Activated T-cell treated with anti-CD3 and anti-CD28 coated beads, Interleukin-2, amount 50 U/mL, for 4 hours (primary cell): ENCODE measurements around the gene FBXO2. TPM values are rescaled to one million over a fixed set of nuclear protein-coding genes. Genes with fewer than 3 reads are reported as not detected.
A peak's percentile ranks its signal among the peaks of the same experiment; 100 is the strongest.

Source experiments
- ATAC-seq, 2 donors: fragments of 200-7000 bp; cut with Tn5 transposase; one replicate each; pipeline ENCODE4 v1.10.0; 2021
- DNase-seq: peaks from one replicate; pipeline ENCODE4 v3.0.0-alpha.2; 2020
- H3K27me3 Mint-ChIP-seq: one replicate; pipeline ENCODE4 v1.8.0; 2021; ENCODE audit warnings: low read depth, mixed read lengths
- H3K36me3 Mint-ChIP-seq: one replicate; pipeline ENCODE4 v1.8.0; 2022; ENCODE audit warnings: mixed read lengths; ENCODE audit not compliant: insufficient read depth
- H3K4me1 Mint-ChIP-seq: one replicate; pipeline ENCODE4 v1.8.0; 2021; ENCODE audit warnings: low read depth, mixed read lengths
- H3K4me3 Mint-ChIP-seq: one replicate; pipeline ENCODE4 v1.8.0; 2021; ENCODE audit warnings: mild to moderate bottlenecking, moderate library complexity, mixed read lengths
- H3K9me3 Mint-ChIP-seq: one replicate; pipeline ENCODE4 v1.8.0; 2021; ENCODE audit warnings: mixed read lengths
- total RNA-seq, 3 donors: library from RNA; stranded (reverse); gene quantifications; one replicate each; pipeline ENCODE4 v1.2.1, GENCODE V29; 2021

The FBXO2 gene
- total RNA-seq, 3 donors from 2014 or later, result 0.81 to 1.8 (median 1.7) TPM

- ATAC-seq, result peak; percentile 47 to 51
- DNase-seq, result no peak
- Mint-ChIP-seq H3K4me1 (peaks cover 25% of the 10 kb centered on the region), H3K4me3 (peak within 1 kb of the TSS; percentile 63), H3K27me3 (peaks cover 53% of the 10 kb centered on the region), H3K9me3 (no peaks in the 10 kb centered on the region), H3K36me3 (no peaks in the 10 kb centered on the region)
Observed at GRCh38 chr1:11691302-11691914, 37.2 kb upstream of the FBXO2 start, which contains the start of gene DRAXIN. Gene DRAXIN, plus strand, starts transcription at chr1:11691710. Its CDS starts 14,549 bp downstream, at chr1:11706259.

GRCh38 chr1:11690397-11691301, 36.4 kb upstream of the FBXO2 start:
- H3K27me3 Mint-ChIP-seq, result peaks cover 56% of the 10 kb centered on the region
- no peaks in the 10 kb centered on the region for H3K9me3 Mint-ChIP-seq
- peak overlapping the region; percentile 34 for H3K4me3 Mint-ChIP-seq
- no peaks in the 10 kb centered on the region for H3K36me3 Mint-ChIP-seq
- DNase-seq (no peak), ATAC-seq (no peak)
- H3K4me1 Mint-ChIP-seq, result peaks cover 25% of the 10 kb centered on the region

DNA sequence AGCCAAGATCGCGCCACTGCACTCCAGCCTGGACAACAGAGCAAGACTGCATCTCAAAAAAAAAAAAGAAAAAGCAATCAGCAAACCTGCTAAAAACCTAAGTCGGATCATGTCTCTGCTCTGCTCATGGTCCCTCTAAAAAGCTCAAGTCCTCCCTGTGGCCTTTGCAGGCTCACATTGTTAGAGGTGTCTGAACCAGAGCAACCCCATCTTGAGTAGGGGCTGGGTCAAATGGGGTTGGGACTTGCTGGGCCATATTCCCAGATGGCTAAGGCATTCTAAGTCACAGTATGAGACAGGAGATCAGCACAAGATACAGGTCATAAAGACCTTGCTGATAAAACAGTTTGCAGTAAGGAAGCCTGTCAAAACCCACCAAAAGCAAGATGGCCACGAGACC, 34.3 kb upstream of the FBXO2 start:
- DNase-seq, result no peak
- ATAC-seq, result no peak
- H3K27me3 Mint-ChIP-seq, result peaks cover 48% of the 10 kb centered on the region
- H3K9me3 Mint-ChIP-seq, result no peaks in the 10 kb centered on the region
- no peak overlapping the region for H3K4me3 Mint-ChIP-seq
- H3K36me3 Mint-ChIP-seq, result no peaks in the 10 kb centered on the region
- peaks cover 22% of the 10 kb centered on the region for H3K4me1 Mint-ChIP-seq

- Mint-ChIP-seq H3K36me3 (no peaks in the 10 kb centered on the region), H3K27me3 (peaks cover 31% of the 10 kb centered on the region), H3K9me3 (no peaks in the 10 kb centered on the region), H3K4me1 (peaks cover 8% of the 10 kb centered on the region), H3K4me3 (no peak overlapping the region)
- DNase-seq (no peak), ATAC-seq (no peak)
Observed at GRCh38 chr1:11685210-11685752, 31.1 kb upstream of the FBXO2 start.

DNA sequence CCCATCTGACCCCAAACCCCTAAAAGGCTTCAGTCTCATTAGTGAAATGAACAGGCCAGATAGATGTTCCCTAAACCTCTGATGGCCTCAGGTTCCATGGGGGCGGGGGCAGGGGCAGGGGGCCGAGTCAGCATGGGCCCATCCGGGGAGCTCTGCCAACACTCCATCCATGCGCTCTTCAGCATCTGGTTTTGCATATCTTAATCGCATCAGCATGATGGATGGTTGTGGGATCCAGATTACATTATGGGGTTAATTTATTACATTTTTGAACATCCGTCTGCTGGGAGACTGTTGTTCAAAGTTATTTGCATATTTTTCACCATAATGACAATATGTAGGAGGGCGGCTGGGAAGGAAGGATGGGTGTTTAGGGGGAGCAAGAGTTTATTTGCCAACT, 29.8 kb upstream of the FBXO2 start:
- ATAC-seq (no peak), DNase-seq (no peak)
- Mint-ChIP-seq H3K27me3 (peaks cover 21% of the 10 kb centered on the region), H3K4me1 (peaks cover 11% of the 10 kb centered on the region), H3K36me3 (no peaks in the 10 kb centered on the region), H3K9me3 (no peaks in the 10 kb centered on the region), H3K4me3 (no peak overlapping the region)

- no peaks in the 10 kb centered on the region for H3K9me3 Mint-ChIP-seq
- no peak for ATAC-seq
- no peaks in the 10 kb centered on the region for H3K36me3 Mint-ChIP-seq
- peaks cover 15% of the 10 kb centered on the region for H3K4me1 Mint-ChIP-seq
- no peak for DNase-seq
- peaks cover 9% of the 10 kb centered on the region for H3K27me3 Mint-ChIP-seq
- H3K4me3 Mint-ChIP-seq, result no peak overlapping the region
Observed at GRCh38 chr1:11682799-11683198, 28.6 kb upstream of the FBXO2 start.

DNA sequence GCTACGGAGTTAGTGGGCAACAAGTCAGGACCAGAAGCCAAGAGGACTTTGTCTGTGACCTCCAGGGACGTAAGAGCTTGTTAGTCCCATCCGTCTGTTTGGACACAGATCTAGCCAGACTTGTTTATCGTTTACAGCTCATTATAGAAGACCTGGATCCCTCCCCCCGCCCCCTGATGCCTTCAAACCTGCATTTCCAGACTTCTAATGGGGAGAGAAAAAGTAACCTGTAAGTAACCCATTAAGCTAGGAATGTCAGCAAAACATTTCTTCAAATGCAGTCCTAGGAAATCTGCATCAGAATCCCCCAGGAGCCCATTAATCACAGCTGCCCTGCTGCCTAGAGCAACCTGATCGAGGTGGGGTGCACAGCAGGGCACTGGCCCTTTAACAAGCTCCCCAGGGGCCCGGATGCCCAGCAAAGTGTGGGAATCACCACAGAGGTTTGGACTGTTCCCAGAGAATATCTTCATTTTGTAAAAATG, 28.1 kb upstream of the FBXO2 start:
- peak overlapping the region; percentile 88 for H3K4me3 Mint-ChIP-seq
- H3K36me3 Mint-ChIP-seq, result no peaks in the 10 kb centered on the region
- DNase-seq (no peak), ATAC-seq (no peak)
- no peaks in the 10 kb centered on the region for H3K9me3 Mint-ChIP-seq
- H3K27me3 Mint-ChIP-seq, result peaks cover 4% of the 10 kb centered on the region
- peaks cover 15% of the 10 kb centered on the region for H3K4me1 Mint-ChIP-seq

GRCh38 chr1:11681071-11681771, 27.0 kb upstream of the FBXO2 start, which contains the start of gene MAD2L2:
Gene MAD2L2, minus strand, starts transcription at chr1:11681148. Its CDS starts 547 bp downstream, at chr1:11680601.
- Mint-ChIP-seq H3K27me3 (peaks cover 2% of the 10 kb centered on the region), H3K36me3 (no peaks in the 10 kb centered on the region), H3K9me3 (no peaks in the 10 kb centered on the region), H3K4me1 (peaks cover 15% of the 10 kb centered on the region), H3K4me3 (peak within 1 kb of the TSS; percentile 88)
- DNase-seq, result peak; percentile 89
- ATAC-seq, result peak; percentile 92

GRCh38 chr1:11680270-11681070, 26.2 kb upstream of the FBXO2 start:
- H3K4me1 Mint-ChIP-seq, result peaks cover 15% of the 10 kb centered on the region

GRCh38 chr1:11678442-11678841, 24.2 kb upstream of the FBXO2 start:
- no peak for ATAC-seq
- DNase-seq, result no peak
- no peaks in the 10 kb centered on the region for H3K9me3 Mint-ChIP-seq
- peaks cover 15% of the 10 kb centered on the region for H3K4me1 Mint-ChIP-seq
- peak overlapping the region; percentile 4 for H3K4me3 Mint-ChIP-seq
- H3K36me3 Mint-ChIP-seq, result peaks cover 5% of the 10 kb centered on the region
- H3K27me3 Mint-ChIP-seq, result no peaks in the 10 kb centered on the region

More at GRCh38 chr1:11680270-11681070, 26.2 kb upstream of the FBXO2 start:
- DNase-seq (no peak), ATAC-seq (peak; percentile 20 to 27)
- H3K27me3 Mint-ChIP-seq, result no peaks in the 10 kb centered on the region
- H3K9me3 Mint-ChIP-seq, result no peaks in the 10 kb centered on the region
- peaks cover 3% of the 10 kb centered on the region for H3K36me3 Mint-ChIP-seq
- H3K4me3 Mint-ChIP-seq, result peak overlapping the region; percentile 88

GRCh38 chr1:11676386-11677103, 22.3 kb upstream of the FBXO2 start:
- no peaks in the 10 kb centered on the region for H3K9me3 Mint-ChIP-seq
- no peak for DNase-seq
- peaks cover 5% of the 10 kb centered on the region for H3K36me3 Mint-ChIP-seq
- no peak overlapping the region for H3K4me3 Mint-ChIP-seq
- no peak for ATAC-seq
- peaks cover 11% of the 10 kb centered on the region for H3K4me1 Mint-ChIP-seq
- no peaks in the 10 kb centered on the region for H3K27me3 Mint-ChIP-seq

- Mint-ChIP-seq H3K9me3 (no peaks in the 10 kb centered on the region), H3K36me3 (peaks cover 5% of the 10 kb centered on the region), H3K4me1 (peaks cover 11% of the 10 kb centered on the region), H3K27me3 (no peaks in the 10 kb centered on the region), H3K4me3 (no peak overlapping the region)
- ATAC-seq (no peak), DNase-seq (no peak)
Observed at GRCh38 chr1:11675325-11675724, 21.1 kb upstream of the FBXO2 start.

GRCh38 chr1:11674488-11674887, 20.3 kb upstream of the FBXO2 start:
- Mint-ChIP-seq H3K27me3 (no peaks in the 10 kb centered on the region), H3K4me3 (no peak overlapping the region), H3K36me3 (peaks cover 5% of the 10 kb centered on the region), H3K4me1 (peaks cover 8% of the 10 kb centered on the region), H3K9me3 (no peaks in the 10 kb centered on the region)
- no peak for DNase-seq
- no peak for ATAC-seq
